GM19025 (cell line): ENCODE results near the gene MMP2.
A peak's percentile ranks its signal among the peaks of the same experiment; 100 is the strongest.

ENCODE experiments used
- ATAC-seq: cut with Tn5 transposase; IDR thresholded peaks from one replicate; pipeline ENCODE4 v1.9.1; 2021; ENCODE audit warnings: mild to moderate bottlenecking, low read depth, moderate library complexity; ENCODE audit not compliant: unreplicated experiment

The MMP2 gene

DNA sequence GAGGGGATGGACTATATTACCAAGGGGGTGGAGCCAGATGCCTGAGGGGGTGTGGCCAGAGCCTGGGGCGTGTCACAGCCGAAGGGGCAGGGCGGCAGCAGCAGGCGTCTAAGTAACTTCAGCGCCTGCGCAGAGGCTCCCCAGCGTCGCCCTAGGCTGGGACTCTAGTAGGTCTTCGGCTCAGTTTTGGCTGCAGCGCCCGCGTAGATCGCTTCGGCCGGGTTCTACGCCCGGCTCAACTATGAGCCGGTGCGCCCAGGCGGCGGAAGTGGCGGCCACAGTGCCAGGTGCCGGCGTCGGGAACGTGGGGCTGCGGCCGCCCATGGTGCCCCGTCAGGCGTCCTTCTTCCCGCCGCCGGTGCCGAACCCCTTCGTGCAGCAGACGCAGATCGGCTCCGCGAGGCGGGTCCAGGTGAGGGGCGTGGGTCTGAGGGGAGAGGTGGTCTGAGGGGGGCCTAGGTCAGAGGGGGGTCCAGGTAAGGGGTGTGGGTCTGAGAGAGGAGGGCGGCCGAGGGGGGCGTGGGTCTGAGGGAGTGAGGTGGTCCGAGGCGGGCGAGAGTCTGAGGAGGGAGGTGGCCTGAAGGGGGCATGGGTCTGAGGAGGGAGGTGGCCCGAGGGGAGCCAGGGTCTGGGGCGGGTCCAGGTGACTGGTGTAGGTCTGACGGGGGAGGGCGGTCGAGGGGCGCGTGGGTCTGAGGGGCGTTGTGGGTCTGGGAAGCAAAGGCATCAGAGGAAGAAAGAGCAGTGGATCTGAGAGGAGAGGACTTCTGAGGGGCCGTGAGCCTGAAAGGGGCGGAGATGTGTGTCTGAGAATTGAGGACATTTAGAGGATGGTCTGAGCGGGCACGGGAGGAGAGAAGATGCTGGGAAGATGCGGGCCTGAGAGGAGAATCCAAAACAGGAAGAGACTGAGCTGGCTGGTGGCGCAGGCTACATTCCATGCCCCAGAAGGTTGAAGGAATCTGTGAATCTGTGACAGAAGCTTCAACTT is 30.2 kb downstream of the MMP2 start, which contains the start of gene LPCAT2:
Gene LPCAT2 (plus strand): TSS at position 132 of the 991 bp plus-strand sequence. CDS start 110 bp downstream, at position 242.
- ATAC-seq, result peak; percentile 55

DNA sequence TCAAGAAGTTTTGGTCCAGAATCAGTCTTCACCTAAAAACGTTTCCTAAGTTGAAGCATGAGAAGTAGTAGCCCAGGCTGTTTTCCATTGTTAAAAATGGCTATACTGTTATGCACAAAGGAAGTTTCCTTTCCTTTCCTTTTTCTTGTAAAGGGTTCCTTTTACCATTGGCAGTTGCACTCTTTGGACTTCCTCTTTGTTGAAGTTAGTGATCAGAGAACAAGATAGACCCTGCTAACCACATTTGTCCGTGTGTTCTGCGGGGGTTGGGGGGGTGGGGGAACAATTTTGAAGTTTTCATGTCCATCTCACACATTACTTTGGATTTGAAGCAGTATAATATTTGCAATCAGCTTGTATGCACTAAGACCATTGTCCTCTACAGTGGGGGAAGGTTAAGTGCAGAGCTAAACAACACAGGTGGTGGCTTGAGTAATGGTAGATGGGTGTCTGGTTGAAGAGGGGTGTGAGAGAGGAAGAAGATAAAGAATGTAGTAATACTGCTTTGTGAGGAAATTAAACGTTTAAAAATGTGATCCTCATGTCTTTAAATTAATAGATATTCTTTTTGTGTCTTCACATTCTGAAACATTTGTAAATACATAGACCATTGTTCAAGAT is 31.3 kb downstream of the MMP2 start:
- no peak for ATAC-seq

DNA sequence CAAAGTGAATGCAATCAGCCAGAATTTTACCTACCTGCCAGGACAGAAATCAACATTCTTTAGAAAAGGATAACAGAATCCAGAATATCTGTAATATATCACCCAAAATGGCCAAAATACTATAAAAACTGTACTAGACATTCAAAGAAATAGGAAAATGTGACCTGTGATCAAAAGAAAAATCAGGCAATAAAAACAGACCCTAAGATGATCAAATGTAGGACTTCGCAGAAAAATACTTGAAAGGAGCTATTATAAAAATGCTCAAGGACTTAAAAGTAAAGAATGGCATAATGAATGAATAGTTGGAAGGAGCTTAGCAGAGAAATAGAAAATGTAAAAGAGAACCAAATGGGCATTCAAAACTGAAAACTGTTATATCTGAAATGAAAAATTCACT is 33.9 kb downstream of the MMP2 start:
- ATAC-seq, result no peak

DNA sequence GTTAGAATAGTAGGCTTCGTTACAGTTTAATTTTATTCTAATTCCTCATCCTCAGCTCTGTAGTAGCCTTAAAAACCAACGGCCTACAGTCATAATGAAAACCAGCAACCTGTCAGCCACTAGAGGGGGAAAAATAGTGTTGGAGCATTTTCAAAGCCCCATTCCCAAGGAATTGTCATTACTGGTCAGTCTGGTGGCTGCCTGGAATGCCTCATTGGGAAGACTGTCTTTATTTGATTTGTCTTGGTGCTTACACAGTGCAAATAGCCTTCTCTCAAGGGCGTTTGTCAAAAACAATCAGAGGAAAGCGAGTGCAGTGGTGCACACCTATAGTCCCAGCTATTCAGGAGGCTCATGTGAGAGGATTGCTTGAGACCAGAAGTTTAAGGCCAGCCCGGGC is 34.6 kb downstream of the MMP2 start:
- ATAC-seq, result no peak

DNA sequence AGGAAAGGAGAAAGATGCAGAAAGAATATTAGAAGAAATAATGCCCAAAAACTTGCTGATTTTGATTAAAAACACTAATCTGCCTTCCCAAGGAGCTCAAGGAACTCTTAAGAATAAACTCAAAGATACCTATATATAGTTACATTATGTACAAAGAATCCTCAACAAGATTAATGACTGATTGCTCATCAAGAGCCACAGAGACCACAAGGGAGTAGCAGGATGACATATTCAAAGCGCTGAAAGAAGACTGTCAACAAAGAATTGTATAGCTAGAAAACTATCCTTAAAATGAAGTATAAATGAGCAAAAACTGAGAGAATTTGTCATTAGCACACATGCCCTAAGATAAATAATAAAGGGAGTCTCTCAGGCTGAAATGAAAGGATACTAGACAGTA is 36.1 kb downstream of the MMP2 start:
- no peak for ATAC-seq

DNA sequence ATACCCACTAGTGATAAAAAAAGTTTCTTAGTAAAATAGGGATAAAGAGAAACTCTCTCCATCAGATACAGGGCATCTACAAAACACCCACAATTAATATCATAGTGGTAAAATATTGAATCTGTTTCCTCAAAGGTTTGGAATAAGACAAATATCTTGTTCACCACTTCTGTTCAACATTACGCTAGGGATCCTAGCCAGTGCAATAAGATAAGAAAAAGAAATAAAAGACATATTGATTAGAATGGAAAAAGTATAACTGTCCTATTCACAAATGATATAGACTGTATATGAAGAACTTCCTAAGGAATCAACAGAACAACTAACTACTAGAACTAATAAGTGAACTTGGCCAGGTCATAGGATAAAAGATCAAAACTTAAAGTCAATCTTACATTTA is 42.8 kb downstream of the MMP2 start:
- ATAC-seq, result no peak

DNA sequence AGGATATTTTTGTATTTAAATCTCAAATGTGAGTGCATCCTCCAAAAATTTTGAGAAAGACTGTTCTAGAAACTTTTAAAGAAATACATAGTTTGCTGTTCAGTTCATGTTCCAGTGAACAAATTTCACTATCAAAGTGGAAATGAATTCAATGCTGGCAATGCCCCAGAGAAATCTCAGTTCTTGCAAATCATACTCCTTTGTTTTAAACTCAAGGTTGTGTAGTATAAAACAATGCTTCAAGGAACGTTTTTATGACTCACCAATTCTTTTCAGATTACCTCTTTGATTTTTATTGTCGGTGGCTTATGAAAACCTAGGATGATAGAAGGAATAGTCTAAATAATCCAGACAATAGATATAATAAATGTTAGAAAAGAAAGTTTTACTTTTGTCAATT is 47.4 kb downstream of the MMP2 start:
- no peak for ATAC-seq

DNA sequence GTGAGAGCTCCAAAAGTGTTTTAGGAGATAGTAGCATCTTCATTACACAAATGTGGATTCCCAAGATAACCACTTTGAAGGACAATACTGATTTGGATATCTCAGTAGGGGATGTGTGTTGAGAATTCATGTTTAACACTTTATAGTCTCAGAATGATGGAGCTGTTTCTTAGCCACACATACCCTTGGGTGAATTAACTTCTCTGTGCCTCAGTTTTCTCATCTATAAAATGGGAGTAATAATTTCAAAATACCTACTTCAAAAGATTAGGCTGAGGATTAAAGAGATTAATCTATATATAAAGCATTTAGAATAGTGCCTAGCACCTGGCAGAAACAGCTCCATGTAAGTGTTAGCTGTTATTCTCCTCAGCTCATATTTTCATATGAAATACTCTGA is 48.9 kb downstream of the MMP2 start:
- ATAC-seq, result no peak

DNA sequence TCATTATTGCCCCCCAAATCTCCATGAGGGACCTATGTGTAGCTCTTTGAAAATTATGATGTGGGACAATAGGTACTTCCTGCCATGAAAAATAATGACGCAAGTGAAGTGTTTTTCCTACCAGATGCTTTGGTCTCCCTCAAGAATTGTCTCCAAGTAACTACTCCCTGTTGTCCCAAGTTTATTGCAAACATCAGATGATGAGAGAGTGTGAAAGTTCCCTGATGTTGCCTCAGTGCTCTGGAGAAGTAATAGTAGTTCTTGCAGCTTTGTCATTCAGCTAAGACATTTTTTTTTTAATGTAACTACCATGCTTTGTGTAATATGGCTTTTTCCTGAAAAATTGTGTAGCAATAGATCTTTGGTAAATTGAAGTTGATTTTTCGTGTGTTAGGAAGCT is 50.0 kb downstream of the MMP2 start:
- ATAC-seq, result no peak

DNA sequence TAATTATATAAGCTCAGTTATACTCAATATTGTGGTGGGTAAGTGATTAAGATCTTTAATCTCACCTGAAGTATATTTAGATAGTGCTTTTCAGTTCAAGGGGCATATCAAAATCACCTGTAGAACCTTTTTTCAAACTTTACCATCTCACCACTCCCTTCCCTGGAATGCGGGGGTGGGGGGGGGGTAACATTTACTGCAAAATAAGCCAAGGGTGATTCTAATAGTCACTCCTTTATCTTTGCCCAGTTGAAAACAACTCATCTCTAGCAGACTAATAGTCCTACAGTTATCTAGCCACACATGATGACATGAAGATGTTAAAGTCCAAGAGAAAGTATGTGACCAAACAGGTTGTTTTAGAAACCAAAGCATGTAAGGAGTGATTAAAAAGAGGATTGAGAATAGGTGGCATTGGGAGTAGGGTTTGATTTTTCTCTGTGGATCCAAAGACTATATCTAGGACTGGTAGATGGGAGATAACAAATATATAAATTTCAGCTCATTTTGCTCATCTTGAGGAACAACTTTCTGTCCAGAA is 51.4 kb downstream of the MMP2 start:
- ATAC-seq, result no peak

DNA sequence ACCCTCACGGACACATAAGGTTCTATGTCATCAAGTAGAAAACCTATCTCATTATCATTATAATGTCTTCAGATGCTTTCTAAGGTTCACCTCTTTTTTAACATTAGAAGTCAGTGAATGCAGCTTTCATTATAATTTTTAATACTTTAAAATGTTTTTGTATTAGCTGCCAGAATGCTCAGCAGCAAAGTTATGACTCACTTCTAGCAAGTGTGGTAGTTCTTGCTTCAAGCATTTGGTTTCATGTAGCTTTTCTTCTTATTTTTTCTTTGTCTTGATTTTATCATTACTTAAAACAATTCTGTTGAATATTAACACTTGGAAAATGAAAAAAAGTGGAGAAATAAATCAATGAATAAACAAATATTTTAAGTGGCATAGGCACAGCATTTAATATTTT is 53.2 kb downstream of the MMP2 start:
- ATAC-seq, result no peak

DNA sequence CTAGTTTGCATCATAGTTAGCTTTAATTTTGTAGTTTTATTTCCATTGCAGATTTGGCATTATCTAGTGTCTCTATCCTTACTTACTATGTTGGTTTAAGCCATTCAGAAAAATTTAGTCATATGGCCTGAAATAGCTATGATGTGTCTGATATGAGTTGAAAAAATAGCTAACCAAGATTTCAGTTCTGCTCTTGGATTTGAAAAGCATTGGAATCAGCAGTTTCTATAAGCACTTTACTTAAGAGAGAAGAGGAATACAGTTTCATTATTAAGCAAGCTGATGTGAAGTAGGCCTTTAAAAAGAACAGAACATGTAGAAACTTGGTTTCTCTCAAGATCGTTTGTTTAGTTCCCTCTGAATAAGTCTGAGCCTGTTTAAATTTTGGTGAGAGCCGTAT is 55.8 kb downstream of the MMP2 start:
- no peak for ATAC-seq

DNA sequence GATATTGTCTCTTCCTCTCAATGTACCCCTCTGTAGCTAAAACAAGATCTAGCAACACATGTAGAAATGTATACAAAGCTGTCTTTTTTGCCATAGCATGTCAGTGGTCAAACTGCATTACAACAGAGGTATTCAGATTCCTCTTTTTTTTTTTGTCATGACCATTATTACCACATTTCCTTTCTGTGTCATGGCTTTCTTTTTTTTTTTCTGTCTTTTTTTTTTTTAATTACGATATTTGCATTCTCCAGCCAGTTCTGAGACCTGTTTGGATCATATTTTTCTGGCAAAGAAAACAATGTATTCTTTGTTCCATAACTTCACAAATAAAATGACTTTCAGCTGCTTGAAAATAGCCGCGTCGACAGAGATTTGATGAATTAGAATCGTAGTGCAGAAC is 60.1 kb downstream of the MMP2 start:
- ATAC-seq, result no peak

DNA sequence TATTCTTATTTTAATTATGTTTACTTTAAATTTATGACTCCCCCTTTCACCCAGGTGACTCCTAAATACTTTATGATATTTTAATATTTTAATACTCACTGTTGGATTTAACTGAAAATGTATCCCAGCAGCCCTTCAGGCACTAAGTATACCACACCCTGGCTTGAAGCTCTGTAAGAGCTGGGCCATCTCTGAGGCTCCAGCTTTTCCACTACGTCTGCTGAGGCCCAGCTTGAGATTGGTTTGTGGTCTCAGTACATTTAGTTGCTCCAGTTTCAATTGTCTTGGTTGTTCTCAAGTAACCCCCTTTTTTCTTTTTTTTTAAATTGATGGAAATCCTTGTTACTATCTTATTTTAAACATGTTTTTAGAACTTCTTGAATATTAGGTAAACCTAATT is 60.5 kb downstream of the MMP2 start:
- ATAC-seq, result no peak

DNA sequence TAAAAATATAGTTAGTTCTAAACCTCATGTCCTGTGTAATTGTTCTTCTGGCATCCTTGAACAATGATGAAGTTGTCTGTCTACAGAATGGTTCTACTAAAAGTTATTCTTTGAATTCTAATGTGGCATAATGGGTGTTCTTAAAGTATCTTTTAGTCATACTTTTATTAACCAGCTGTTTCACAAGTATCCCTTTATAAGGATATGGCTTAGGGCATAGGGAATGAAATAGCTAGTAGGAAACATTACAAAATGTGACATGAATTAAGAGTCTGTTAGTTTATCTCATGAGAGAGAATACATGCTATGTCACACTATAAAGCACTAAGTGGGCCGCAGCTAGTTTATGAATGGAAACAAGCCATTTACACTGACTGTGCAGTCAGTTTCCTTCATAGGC is 61.2 kb downstream of the MMP2 start:
- no peak for ATAC-seq

DNA sequence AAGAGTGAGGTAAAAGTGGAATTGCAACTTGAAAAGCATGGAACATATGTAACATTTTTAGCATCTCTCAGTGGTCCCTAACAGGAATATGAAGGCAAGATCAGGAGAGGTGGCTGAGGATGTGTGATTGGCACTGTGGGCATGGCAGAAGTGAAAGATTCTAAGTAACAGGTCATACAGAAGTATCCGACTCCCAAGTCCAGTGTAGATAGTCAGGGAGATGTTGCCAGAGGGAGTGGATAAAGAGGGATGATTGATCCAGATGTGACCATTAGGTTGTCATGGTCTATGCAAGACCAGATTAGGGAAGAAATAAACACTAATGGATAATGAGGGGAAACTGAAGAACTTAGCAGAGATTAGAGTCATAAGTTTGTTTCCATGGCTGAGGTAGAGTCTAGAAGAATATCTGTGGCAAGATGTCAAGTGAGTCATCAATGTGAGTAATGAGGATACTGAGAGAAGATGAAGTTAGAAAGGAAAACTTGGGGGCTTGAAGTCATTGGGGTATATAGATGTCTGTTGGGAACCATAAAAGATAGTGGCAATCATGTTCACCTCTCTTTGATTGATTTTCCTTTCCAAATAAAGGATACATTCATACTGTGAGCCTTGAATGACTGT is 63.6 kb downstream of the MMP2 start:
- ATAC-seq, result no peak

DNA sequence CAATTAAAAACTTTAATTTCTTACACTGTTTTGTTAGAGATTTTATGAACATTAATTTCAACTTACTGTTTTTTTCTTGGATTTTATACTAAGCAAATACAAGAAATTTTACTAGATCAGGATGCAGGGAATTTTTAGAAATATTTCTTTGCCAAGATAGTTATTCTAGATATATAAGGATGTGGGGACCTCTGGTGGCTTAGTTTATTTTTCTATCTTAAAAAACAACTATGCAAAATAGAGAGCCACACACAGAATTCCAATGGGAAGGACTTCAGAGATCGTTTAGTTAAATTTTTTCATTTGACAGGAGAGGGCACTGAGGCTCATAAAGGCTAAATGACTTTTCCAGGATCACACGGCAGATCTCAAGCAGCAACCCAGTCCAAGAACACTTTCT is 64.5 kb downstream of the MMP2 start:
- ATAC-seq, result no peak

DNA sequence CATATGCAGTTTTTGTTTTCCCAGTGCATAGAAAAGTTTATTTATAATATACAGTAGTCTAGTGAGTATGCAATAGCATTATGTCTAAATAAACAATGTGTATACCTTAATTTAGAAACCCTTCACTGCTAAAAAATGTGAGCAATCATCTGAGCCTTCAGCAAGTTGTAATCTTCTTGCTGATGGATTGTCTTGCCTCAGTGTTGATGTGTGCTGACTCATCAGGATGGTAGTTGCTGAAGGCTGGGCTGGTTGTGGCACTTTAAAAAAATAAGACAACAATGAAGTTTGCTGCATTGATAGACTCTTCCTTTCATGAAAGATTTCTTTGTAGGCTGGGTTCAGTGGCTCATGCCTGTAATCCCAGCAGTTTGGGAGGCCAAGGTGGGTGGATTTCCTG is 73.6 kb downstream of the MMP2 start:
- no peak for ATAC-seq

DNA sequence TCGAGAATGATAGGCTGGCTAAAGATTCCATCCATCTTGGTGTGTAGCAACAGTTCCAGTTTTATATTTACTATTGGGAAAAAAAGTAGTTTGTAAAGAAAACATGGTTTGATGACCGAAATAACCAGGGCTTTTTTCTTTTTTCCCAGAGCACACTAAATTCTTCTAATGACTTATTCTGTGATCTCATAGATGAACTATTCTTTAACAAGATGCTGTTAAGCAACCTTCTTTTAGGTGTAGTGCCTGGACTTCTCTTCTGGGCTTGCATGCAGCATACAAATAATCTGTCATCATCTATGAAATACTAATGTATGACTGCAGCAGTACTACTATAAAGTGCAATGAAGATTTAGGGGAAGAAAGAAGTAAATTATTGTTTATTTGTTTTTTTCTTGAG is 76.4 kb downstream of the MMP2 start:
- no peak for ATAC-seq
